NCI-H2081 treated with DMSO at 0.1 percent for 48 hours (cell line): ENCODE measurements around the gene SPIRE2.
"Not testable (repeated sequence)": the region's sequence is repeated elsewhere in the genome, so short reads cannot be mapped to it uniquely, and the experiment has no call there.

Source experiments
- DNase-seq: peaks from one replicate; lab custom pipeline; 2025; lab: John Stamatoyannopoulos, UW

SPIRE2 gene

DNA sequence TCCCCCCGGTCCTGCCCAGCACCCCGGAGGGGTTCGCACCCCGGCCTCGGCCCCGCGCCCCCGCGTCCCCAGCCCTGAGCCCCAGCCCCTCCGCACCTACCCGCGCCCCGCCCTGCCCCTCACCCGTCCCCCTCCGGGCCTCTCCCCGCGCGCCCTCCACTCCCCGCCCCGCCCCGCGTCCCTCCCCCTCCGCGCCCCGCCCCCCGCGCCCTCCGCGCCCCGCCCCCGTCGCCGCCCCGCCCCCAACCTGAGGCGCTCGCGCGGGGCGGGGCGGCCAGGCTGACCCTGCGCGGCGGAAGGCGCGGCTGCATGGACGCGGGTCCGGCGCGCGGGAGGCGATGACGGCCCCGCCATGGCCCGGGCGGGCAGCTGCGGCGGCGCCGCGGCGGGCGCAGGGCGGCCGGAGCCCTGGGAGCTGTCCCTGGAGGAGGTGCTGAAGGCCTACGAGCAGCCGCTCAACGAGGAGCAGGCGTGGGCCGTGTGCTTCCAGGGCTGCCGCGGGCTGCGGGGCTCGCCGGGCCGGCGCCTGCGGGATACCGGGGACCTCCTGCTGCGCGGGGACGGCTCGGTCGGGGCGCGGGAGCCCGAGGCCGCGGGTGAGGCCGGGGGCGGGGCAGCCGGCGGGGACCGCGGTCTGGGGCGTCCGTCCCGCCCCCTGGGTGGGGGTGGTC, at the start of gene SPIRE2:
Gene SPIRE2, plus strand, starts transcription at position 277 of the 671 bp plus-strand sequence. Its CDS starts 76 bp downstream, at position 353.
- no peak for DNase-seq

GRCh38 chr16:89779231-89779908, 48.9 kb upstream of the SPIRE2 start:
- DNase-seq, result no peak

DNA sequence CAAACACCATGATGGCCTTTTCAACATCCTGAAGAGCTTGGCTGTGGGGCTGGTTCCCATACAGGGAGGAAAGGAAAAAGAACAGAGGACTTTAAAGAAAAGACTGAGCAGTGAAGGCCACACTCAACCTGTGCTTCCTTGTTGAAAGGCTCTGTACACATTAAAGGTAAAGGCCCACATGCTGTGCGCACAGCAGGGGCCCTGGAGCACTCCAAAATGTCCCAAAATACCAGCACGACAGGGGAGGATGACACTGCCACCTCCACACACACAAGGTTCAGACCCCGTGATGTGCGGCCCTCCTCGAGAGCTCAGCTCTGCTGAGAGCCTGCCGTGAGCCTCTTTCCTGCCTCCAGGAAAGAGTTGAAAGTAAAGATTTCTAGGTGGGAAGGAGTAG, 48.4 kb upstream of the SPIRE2 start:
- no peak for DNase-seq

DNA sequence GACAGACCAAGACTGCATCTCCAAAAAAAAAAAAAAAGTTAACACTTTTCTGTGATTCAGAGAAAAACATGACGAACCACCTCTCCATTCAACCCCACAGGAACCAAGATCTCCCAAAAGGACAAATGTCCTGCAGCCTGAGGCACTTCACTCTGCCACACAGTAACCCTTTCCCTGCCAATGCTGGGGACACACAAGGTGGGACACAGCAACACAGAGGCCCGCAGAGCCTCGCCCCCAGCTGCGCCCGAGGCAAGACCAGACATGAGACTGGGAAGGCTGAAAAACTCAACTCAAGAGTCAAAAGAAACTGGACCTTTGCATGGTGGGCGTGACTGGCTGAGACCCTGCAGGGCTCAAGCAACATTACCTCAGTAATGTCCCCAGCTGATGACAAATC, 45.8 kb upstream of the SPIRE2 start:
- DNase-seq, result no peak

DNA sequence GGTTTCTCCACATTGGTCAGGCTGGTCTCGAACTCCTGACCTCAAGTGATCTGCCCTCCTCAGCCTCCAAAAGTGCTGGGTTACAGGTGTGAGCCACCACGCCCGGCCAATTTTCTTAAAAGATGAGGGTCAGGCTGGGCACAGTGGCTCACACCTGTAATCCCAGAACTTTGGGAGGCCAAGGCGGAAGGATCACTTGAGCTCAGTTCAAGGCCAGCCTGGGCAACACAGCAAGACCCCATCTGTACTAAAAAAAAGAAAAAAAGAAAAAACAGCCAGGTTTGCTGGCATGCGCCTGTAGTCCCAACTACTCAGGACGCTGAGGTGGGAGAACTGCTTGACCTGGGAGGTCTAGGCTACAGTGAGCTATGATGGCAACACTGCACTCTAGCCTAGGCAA, 44.3 kb upstream of the SPIRE2 start:
- DNase-seq, result not testable (repeated sequence)

DNA sequence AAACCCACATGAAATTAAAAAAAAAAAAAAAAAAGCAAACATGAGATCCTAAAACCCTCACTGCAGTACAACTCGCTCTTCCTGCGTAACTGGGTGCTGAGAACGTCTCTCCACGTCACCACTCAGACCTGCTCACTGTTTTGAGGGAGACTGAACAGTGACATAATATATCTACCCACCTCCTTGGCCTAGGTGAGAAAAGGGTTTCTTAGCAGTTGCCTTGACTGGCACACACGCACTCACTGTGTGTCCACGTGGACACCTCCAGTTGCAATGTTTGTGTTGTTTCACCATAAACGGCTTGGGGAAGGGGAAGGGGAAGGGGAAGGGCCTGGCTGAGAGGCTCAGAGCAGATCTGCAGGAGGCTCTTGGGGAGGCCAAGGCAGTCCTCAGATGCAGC, 43.9 kb upstream of the SPIRE2 start:
- no peak for DNase-seq

- no peak for DNase-seq
Measured at GRCh38 chr16:89785523-89786155, 42.6 kb upstream of the SPIRE2 start.

DNA sequence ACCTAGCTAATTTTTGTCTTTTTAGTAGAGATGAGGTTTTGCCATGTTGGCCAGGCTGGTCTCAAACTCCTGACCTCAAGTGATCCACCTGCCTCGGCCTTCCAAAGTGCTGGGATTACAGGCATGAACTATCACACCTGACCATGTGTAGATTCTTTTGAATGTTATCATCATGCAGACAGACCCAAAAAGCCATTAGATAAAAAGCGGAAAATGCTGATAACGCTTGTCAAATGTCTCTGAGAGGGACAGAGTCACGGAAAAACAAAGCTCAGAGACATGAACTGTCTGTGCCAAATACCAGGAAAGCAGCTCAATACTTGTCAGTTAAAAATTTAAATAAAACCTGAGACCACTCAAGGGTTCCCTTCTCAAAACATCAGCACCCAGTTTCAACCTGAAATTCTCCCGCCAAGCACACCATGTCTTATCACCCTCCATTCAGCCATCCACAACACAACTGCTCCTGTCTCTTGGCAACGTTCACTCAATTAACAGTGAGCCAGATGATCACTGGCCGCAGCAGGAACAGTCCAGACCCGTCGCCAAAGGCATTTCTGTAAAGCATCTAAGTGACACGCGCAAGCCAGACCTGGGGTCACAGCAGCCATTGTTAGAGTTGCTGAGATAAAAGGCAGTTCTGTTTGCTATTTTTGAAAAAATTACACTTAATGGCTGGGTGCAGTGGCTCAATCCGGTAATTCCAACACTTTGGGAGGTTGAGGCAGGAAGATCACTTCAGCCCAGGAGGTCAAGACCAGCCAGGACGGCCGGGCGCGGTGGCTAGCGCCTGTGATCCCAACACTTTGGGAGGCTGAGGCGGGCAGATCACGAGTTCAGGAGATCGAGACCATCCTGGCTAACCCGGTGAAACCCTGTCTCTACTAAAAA, 41.6 kb upstream of the SPIRE2 start:
- no peak for DNase-seq

DNA sequence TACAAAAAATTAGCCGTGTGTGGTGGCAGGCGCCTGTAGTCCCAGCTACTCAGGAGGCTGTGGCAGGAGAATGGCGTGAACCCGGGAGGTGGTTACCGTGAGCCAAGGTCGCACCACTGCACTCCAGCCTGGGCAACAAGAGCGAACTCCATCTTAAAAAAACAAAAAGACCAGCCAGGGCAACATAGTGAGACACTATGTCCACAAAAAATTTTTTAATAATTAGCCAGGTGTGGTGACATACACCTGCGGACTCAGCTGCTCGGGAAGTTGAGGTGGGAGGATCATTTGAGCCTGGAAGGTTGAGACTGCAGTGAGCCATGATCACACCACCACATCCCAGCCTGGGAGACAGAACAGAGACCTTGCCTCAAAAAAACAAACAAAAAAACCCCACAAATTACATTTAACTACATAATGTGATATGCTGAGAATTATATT, 40.9 kb upstream of the SPIRE2 start:
- DNase-seq, result no peak

DNA sequence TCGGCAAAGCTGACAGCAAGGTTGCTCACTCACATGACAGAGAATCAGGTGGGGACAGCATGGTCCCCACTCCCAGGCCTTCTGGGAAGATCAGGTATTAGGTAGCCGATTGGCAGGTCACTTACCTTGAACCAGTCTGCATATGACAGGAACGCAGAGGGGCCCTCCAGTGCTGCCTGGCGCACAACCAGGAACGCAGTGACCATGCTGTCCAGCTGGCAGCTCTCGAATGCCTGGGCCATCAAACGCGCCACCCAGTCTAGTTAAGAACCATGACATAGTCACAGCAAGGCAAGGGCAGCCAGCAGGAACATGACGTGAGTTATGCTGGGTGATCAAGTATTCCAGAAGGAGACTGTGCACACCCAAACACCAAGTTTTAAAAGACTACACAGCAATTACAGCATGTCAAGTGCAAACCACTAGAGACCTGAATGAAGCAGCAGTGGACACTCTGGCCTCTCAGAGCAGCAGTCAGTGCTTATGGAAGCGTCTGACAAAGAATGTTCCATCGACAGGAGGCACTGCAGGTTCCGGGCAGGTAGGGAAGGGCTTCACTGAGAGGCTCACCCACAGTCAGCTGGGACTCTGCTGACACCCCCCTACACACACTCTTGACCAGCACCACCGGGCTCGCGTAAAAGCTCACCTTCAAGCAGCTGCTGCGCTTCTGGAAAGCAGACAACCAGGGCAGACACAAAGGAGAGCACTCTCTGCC, 36.8 kb upstream of the SPIRE2 start:
- no peak for DNase-seq

DNA sequence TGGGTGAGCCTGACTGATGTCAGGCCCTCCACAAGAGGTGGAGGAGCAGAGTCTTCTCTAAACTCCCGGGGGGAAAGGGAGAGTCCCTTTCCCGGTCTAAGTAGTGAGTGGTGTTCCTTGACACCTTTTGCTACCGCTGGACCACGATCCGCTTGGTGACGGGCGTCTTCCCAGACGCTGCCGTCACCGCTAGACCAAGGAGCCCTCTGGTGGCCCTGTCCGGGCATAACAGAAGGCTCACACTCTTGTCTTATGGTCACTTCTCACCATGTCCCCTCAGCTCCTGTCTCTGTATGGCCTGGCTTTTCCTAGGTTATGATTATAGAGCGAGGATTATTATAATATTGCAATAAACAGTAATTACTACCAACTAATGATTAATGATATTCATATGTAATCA, 35.2 kb upstream of the SPIRE2 start:
- not testable (repeated sequence) for DNase-seq

- no peak for DNase-seq
Measured at GRCh38 chr16:89793955-89794354, 34.3 kb upstream of the SPIRE2 start.

- no peak for DNase-seq
Measured at GRCh38 chr16:89795676-89796075, 32.6 kb upstream of the SPIRE2 start.

DNA sequence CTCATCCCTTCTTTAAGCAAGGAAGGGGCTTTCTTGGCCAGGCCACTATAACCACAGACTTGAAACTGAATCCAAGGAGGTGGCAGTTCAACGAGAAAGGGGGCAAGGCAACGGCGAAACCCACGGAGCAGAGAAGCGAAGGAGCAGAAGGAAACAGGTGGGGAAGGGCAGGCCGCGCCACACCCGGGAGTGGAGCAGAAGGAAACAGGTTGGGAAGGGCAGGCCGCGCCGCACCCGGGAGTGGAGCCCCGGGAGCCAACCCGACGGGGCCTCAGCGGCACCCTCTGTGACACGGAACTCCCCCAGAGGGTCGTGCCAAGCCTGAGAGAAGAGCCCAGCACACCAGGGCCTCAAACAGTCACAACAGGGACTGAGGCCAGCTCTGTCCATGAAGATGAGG, 32.2 kb upstream of the SPIRE2 start:
- no peak for DNase-seq

- DNase-seq, result no peak
Measured at GRCh38 chr16:89798126-89798525, 30.1 kb upstream of the SPIRE2 start.

- no peak for DNase-seq
Measured at GRCh38 chr16:89798832-89799370, 29.4 kb upstream of the SPIRE2 start.

- no peak for DNase-seq
Measured at GRCh38 chr16:89801800-89802199, 26.5 kb upstream of the SPIRE2 start.

GRCh38 chr16:89805136-89805905, 23.0 kb upstream of the SPIRE2 start:
- DNase-seq, result no peak

GRCh38 chr16:89806589-89807193, 21.6 kb upstream of the SPIRE2 start:
- DNase-seq, result not testable (repeated sequence)

GRCh38 chr16:89808475-89808874, 19.8 kb upstream of the SPIRE2 start:
- no peak for DNase-seq
